Measurements from ENCODE around the gene RAB8A. TPM values are rescaled to one million over a fixed set of nuclear protein-coding genes. Genes with fewer than 3 reads are reported as not detected.

Gene RAB8A
- total and polyA plus RNA-seq, 4 donors = 38.0 to 52.0 (median 44.3) TPM

DNA sequence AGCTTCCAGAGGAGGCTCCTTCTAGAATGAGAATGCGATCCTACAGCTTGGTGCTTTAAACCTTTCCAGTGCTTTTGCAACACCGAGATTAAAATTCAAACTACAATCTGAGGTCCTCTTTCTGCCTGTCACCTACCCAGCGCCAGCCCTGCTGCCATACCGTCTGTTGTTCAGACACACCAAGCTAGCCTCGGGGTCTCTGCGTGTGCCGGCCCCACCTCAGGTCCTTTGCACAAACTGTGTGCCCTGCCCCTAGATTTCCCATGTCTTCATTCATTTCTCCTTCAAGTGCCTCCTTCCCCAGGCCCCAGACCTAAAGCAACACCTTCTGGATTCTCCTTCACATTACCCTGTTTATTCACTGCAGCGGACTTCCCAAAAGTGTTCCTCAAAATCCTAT lies 42.9 kb downstream of the RAB8A start:
- Histone ChIP-seq H3K4me3 (ENCODE audit: low read depth in 1 of 3, low read length in 3 of 3) (no peak overlapping the region), H3K36me3 (ENCODE audit: control insufficient read depth in 4 of 4, insufficient read depth in 3 of 4, low read depth in 1 of 4, low read length in 3 of 4) (no peaks in the 10 kb centered on the region)
- TF ChIP-seq SP1 (IDR thresholded peaks at IDR 0.05) (no peak), FOXA1 (IDR thresholded peaks at IDR 0.05) (no peak), YY1 (IDR thresholded peaks at IDR 0.05) (no peak)

DNA sequence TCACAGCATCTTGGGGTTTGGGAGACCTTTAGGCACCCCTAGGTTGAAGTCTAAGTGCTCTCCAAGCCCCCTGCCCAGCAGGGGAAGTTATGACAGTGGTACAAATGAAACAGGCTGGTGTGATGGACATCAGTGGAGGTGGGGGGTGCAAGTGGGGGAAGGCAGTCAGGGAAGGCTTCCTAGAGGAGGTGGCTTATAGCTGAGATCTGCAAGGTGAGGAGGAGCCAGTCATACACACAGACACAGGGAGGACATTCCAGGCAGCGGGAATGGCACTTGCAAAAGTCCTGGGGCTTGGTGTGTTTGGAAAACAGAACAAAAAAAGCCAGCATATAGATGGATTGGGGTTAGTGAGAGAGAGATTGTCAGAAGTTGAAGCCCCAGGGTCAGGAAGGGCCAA lies 43.4 kb downstream of the RAB8A start:
- Histone ChIP-seq H3K27ac (ENCODE audit: low read depth in 1 of 2, low read length in 2 of 2) (no peak overlapping the region), H3K9me3 (ENCODE audit: control insufficient read depth in 4 of 4, low read length in 3 of 4) (no peaks in the 10 kb centered on the region), H3K36me3 (ENCODE audit: control insufficient read depth in 4 of 4, insufficient read depth in 3 of 4, low read depth in 1 of 4, low read length in 3 of 4) (no peaks in the 10 kb centered on the region), H3K27me3 (ENCODE audit: control insufficient read depth in 4 of 4, insufficient read depth in 4 of 4, low read length in 3 of 4) (no peaks in the 10 kb centered on the region), H3K4me1 (ENCODE audit: control insufficient read depth in 4 of 4, insufficient read depth in 4 of 4, low read length in 3 of 4) (peaks cover 0 to 2% (median 0%) of the 10 kb centered on the region in 4 donors), H3K4me3 (ENCODE audit: low read depth in 1 of 3, low read length in 3 of 3) (no peak overlapping the region), H3K9ac (ENCODE audit: low read depth in 1 of 2, low read length in 2 of 2) (no peak overlapping the region)
- DNase-seq (ENCODE audit: low spot score) = no peak
- WGBS = 95% methylated on average over 1 of the region's 1 CpG
- TF ChIP-seq FOXA1 (IDR thresholded peaks at IDR 0.05) (no peak), JUND (IDR thresholded peaks at IDR 0.05) (no peak), TAF1 (conservative IDR thresholded peaks at IDR 0.05) (no peak), SP1 (IDR thresholded peaks at IDR 0.05) (no peak), REST (IDR thresholded peaks at IDR 0.05) (no peak), NR2F2 (IDR thresholded peaks at IDR 0.05) (no peak), GABPA (IDR thresholded peaks at IDR 0.05 in 1 of 2, conservative IDR thresholded peaks at IDR 0.05 in 1 of 2) (no peak), FOXA2 (IDR thresholded peaks at IDR 0.05) (no peak)
- TF ChIP-seq, protein P1, sequence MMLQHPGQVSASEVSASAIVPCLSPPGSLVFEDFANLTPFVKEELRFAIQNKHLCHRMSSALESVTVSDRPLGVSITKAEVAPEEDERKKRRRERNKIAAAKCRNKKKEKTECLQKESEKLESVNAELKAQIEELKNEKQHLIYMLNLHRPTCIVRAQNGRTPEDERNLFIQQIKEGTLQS (IDR thresholded peaks at IDR 0.05) = no peak

More for the DNA sequence above, 42.9 kb downstream of the RAB8A start:
- H3K9ac ChIP-seq (ENCODE audit: low read depth in 1 of 2, low read length in 2 of 2) = no peak overlapping the region
- peaks cover 0 to 2% (median 0%) of the 10 kb centered on the region in 4 donors for H3K4me1 ChIP-seq (ENCODE audit: control insufficient read depth in 4 of 4, insufficient read depth in 4 of 4, low read length in 3 of 4)
- 94% methylated on average over 8 of the region's 8 CpGs for WGBS
- no peak overlapping the region for H3K27ac ChIP-seq (ENCODE audit: low read depth in 1 of 2, low read length in 2 of 2)
- no peaks in the 10 kb centered on the region for H3K27me3 ChIP-seq (ENCODE audit: control insufficient read depth in 4 of 4, insufficient read depth in 4 of 4, low read length in 3 of 4)
- no peak for DNase-seq (ENCODE audit: low spot score)
- no peaks in the 10 kb centered on the region for H3K9me3 ChIP-seq (ENCODE audit: control insufficient read depth in 4 of 4, low read length in 3 of 4)

- DNase-seq (ENCODE audit: low spot score) = no peak
- WGBS = 83% methylated on average over 6 of the region's 6 CpGs
- H3K9ac ChIP-seq (ENCODE audit: low read depth in 1 of 2, low read length in 2 of 2) = no peak overlapping the region
- no peaks in the 10 kb centered on the region for H3K4me1 ChIP-seq (ENCODE audit: control insufficient read depth in 4 of 4, insufficient read depth in 4 of 4, low read length in 3 of 4)
- no peak overlapping the region for H3K27ac ChIP-seq (ENCODE audit: low read depth in 1 of 2, low read length in 2 of 2)
- H3K27me3 ChIP-seq (ENCODE audit: control insufficient read depth in 4 of 4, insufficient read depth in 4 of 4, low read length in 3 of 4) = no peaks in the 10 kb centered on the region
- H3K36me3 ChIP-seq (ENCODE audit: control insufficient read depth in 4 of 4, insufficient read depth in 3 of 4, low read depth in 1 of 4, low read length in 3 of 4) = no peaks in the 10 kb centered on the region
- H3K9me3 ChIP-seq (ENCODE audit: control insufficient read depth in 4 of 4, low read length in 3 of 4) = no peaks in the 10 kb centered on the region
- no peak overlapping the region for H3K4me3 ChIP-seq (ENCODE audit: low read depth in 1 of 3, low read length in 3 of 3)
- TF ChIP-seq FOXA1 (IDR thresholded peaks at IDR 0.05) (no peak), EGR1 (IDR thresholded peaks at IDR 0.05; ENCODE audit: low read depth in 2 of 2) (no peak), SP1 (IDR thresholded peaks at IDR 0.05) (no peak), RXRA (IDR thresholded peaks at IDR 0.05) (no peak), CTCF (IDR thresholded peaks at IDR 0.05; ENCODE audit: low read depth, low read length, missing input control) (no peak), GABPA (IDR thresholded peaks at IDR 0.05 in 1 of 2, conservative IDR thresholded peaks at IDR 0.05 in 1 of 2) (no peak), REST (IDR thresholded peaks at IDR 0.05) (no peak), HNF4A (conservative IDR thresholded peaks at IDR 0.05) (no peak), RAD21 (IDR thresholded peaks at IDR 0.05) (no peak), YY1 (IDR thresholded peaks at IDR 0.05) (no peak), TAF1 (conservative IDR thresholded peaks at IDR 0.05) (no peak), JUND (IDR thresholded peaks at IDR 0.05) (no peak)
- TF ChIP-seq, protein P1 (IDR thresholded peaks at IDR 0.05) = no peak
- TF ChIP-seq, protein P2, sequence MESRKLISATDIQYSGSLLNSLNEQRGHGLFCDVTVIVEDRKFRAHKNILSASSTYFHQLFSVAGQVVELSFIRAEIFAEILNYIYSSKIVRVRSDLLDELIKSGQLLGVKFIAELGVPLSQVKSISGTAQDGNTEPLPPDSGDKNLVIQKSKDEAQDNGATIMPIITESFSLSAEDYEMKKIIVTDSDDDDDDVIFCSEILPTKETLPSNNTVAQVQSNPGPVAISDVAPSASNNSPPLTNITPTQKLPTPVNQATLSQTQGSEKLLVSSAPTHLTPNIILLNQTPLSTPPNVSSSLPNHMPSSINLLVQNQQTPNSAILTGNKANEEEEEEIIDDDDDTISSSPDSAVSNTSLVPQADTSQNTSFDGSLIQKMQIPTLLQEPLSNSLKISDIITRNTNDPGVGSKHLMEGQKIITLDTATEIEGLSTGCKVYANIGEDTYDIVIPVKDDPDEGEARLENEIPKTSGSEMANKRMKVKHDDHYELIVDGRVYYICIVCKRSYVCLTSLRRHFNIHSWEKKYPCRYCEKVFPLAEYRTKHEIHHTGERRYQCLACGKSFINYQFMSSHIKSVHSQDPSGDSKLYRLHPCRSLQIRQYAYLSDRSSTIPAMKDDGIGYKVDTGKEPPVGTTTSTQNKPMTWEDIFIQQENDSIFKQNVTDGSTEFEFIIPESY (IDR thresholded peaks at IDR 0.05) = no peak
Observed at GRCh38 chr19:16156904-16157303, 45.2 kb downstream of the RAB8A start.
